ENCODE results near the gene R3HDM2. TPM values are rescaled to one million over a fixed set of nuclear protein-coding genes. Genes with fewer than 3 reads are reported as not detected.
A peak's percentile ranks its signal among the peaks of the same experiment; 100 is the strongest.

Gene R3HDM2
- total and polyA plus RNA-seq, 12 donors = 21.9 to 91.9 (median 43.2) TPM

DNA sequence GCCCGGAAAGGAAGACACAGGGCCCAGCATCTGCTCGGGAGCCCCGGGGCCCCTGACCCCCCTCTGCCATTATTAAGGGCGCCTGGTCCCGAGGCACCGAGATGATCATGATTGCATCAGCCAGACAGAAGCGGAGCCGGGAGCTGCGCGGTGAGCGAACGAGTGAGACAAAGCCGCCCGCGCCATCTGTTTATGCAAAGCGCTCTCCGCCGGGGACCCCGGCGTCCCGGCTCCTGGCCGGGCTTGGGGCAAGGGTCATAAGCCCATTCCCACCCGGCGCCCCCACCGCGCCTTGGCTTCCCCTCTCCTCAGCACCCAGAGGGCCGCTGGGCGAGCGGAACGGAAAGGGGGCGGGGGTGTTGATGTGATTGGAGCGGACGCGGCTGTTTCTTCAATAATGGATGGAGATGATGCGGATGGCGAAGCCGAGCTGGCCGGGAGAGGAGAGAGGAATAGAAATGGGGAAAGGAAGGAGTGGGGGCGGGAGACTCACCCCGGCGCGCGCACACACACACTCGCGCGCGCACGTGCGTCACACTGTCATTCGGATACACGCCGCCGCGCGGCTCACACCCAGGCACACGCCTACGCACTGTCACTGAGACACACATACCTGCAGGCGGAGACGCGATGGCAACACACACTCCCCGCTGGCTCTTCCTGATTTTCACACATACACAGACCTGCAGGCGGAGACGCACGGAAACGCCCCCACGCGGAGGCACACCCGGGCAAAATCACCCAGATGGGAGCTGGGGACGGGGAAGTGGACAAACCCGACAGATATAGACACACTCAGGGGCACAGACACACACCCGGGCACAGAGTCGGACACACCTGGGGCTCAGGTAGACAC is 190.5 kb downstream of the R3HDM2 start:
- H3K27ac ChIP-seq = no peak overlapping the region
- 1% methylated on average over 17 to 72 of the region's 72 CpGs for WGBS, 4 donors
- TF ChIP-seq, protein P1, sequence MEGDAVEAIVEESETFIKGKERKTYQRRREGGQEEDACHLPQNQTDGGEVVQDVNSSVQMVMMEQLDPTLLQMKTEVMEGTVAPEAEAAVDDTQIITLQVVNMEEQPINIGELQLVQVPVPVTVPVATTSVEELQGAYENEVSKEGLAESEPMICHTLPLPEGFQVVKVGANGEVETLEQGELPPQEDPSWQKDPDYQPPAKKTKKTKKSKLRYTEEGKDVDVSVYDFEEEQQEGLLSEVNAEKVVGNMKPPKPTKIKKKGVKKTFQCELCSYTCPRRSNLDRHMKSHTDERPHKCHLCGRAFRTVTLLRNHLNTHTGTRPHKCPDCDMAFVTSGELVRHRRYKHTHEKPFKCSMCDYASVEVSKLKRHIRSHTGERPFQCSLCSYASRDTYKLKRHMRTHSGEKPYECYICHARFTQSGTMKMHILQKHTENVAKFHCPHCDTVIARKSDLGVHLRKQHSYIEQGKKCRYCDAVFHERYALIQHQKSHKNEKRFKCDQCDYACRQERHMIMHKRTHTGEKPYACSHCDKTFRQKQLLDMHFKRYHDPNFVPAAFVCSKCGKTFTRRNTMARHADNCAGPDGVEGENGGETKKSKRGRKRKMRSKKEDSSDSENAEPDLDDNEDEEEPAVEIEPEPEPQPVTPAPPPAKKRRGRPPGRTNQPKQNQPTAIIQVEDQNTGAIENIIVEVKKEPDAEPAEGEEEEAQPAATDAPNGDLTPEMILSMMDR (IDR thresholded peaks at IDR 0.05) = no peak
- TF ChIP-seq POLR2A (IDR thresholded peaks at IDR 0.05) = no peak
- H3K4me3 ChIP-seq = peak overlapping the region in 1 of 4 donors; percentile 60
- H3K36me3 ChIP-seq (replicated peaks in 1 of 2) = no peaks in the 10 kb centered on the region
- H3K9me3 ChIP-seq (replicated peaks in 1 of 3) = no peaks in the 10 kb centered on the region
- intact Hi-C loops (cut with DNase I) = loop anchor here in 1 of 2 donors (5.0 kb wide), 1 partner anchor 33 kb away; no protein-coding TSS in a partner anchor
- peak in 2 of 7 donors; percentile 45 to 85 for DNase-seq
- H3K27me3 ChIP-seq = peaks cover 43% of the 10 kb centered on the region
- H3K4me1 ChIP-seq (replicated peaks in 1 of 2) = peaks cover 30 to 51% of the 10 kb centered on the region in 2 donors

- peak overlapping the region in 1 of 4 donors; percentile 60 for H3K4me3 ChIP-seq
- WGBS, 4 donors = 2 to 5% (median 4%) methylated on average over 12 to 14 of the region's 14 CpGs
- intact Hi-C loops (cut with DNase I) = loop anchor here in 1 of 2 donors (5.0 kb wide), 1 partner anchor 32 kb away; no protein-coding TSS in a partner anchor
- no peak for DNase-seq
- H3K9me3 ChIP-seq (replicated peaks in 1 of 3) = no peaks in the 10 kb centered on the region
- TF ChIP-seq, protein P1 (IDR thresholded peaks at IDR 0.05) = no peak
- no peak for TF ChIP-seq POLR2A (IDR thresholded peaks at IDR 0.05)
- peaks cover 30 to 51% of the 10 kb centered on the region in 2 donors for H3K4me1 ChIP-seq (replicated peaks in 1 of 2)
- H3K36me3 ChIP-seq (replicated peaks in 1 of 2) = no peaks in the 10 kb centered on the region
- peaks cover 43% of the 10 kb centered on the region for H3K27me3 ChIP-seq
- no peak overlapping the region for H3K27ac ChIP-seq
Observed at GRCh38 chr12:57239587-57240065, 191.2 kb downstream of the R3HDM2 start.

DNA sequence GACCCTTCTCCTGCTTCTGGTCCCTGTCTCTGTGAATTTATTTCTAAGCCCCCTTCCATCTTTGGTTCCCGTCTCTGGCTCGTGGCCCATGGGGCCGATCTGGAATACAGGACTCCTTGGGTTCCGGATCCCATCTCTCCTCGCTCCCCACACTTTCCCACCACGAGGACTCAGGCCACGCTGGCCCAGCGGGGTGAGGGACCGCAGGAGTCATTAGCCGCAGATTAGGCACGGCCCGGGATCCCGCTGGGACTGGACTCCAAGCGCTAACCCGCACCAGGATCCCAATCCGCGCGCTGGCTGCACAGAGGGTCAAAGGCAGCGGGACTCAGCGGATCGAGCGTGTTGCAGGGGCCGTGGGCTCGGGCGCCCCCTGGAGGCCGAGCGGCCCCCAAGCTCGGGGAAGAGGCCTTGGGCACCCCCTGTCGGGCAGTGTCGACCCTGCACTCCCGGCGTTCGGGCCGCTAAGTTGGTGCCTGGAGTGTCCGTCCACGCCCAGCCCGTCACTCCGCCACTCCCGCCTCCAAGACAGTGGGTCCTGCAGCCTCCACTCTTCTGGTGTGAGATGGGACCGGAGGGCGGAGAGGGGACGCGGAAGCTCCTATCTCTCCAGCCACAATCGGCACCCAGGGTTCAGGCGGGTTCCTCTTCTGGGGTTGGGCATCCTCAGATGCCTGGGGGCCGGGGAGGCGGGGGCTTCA is 191.8 kb downstream of the R3HDM2 start:
- H3K4me1 ChIP-seq (replicated peaks in 1 of 2) = peaks cover 30 to 51% of the 10 kb centered on the region in 2 donors
- DNase-seq = peak; percentile 77 to 93 (median 86)
- TF ChIP-seq, protein P1 (IDR thresholded peaks at IDR 0.05) = peak; percentile 100
- TF ChIP-seq POLR2A (IDR thresholded peaks at IDR 0.05) = no peak
- peaks cover 0 to 3% of the 10 kb centered on the region in 2 donors for H3K36me3 ChIP-seq (replicated peaks in 1 of 2)
- peak overlapping the region in 1 of 4 donors; percentile 53 for H3K4me3 ChIP-seq
- H3K27me3 ChIP-seq = peaks cover 43% of the 10 kb centered on the region
- H3K27ac ChIP-seq = no peak overlapping the region
- no peaks in the 10 kb centered on the region for H3K9me3 ChIP-seq (replicated peaks in 1 of 3)
- WGBS, 4 donors = 2 to 4% (median 3%) methylated on average over 10 to 47 of the region's 47 CpGs
- intact Hi-C loops (cut with DNase I) = no loop called here

Data from adrenal gland (tissue), 12 donors.